Fibroblast of skin of right quadriceps (primary cell): ENCODE results near the gene FLT1.

ENCODE experiments used
- DNase-seq: peaks from one replicate; pipeline ENCODE4 v3.0.0-alpha.2; 2013

FLT1 gene

GRCh38 chr13:28306325-28306724, 188.6 kb downstream of the FLT1 start:
- DNase-seq: no peak

DNA sequence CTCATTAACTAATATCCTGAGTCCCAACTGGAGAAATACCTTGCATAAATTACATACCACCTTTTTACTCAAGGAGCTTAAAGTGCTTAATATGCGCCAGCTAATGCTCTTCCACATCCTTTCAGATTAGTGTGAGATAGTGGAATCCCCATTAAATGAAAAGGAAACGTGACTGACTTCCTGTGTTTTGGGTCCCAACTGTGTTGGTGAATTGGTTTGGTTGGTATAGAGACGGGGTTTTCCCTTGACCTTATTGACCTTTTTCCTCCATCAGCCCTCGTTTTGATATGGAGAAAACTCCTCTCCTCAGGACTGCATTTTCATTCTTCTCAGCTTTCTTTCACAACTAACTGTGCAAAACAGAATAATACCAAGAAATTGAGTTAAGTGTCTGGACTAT, 193.1 kb downstream of the FLT1 start:
- no peak for DNase-seq

DNA sequence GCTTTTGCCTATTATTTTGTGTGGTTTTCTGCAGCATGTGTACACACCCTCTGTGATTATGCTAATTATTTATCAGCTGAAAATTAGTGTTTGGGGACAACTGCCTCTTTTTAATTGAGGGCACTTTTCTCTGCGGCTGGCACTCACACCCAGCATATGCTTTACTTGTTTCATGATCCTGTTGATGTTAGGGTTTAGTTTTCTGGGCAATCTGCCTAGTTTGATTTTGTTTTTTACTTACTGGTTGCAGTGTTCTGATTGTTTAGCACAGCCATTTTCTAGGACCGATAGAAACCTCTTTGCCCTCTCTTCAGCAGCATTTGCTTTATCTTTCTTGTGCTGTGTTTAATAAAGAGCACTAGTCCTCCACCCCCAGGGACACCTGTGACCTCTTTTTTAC, 195.0 kb downstream of the FLT1 start:
- no peak for DNase-seq

DNA sequence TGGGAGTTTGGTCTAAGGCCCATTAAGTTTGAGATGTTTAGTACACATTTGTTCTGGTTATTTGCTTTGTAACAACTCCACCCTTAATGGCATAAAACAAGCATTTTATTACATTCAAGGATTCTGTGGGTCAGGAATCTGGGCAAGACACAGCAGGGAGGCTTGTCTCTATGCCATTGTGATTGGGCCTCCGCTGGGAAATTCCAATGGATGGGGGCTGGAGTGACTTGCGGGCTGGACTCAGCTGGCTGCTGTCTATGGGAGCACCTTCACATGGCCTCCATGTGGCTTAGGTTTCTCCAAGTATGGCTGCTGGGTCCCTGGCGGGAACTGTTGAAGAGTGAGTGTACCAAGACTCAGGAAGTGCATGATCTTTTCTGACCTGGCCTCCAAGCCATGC, 197.6 kb downstream of the FLT1 start:
- peak; percentile 38 for DNase-seq

DNA sequence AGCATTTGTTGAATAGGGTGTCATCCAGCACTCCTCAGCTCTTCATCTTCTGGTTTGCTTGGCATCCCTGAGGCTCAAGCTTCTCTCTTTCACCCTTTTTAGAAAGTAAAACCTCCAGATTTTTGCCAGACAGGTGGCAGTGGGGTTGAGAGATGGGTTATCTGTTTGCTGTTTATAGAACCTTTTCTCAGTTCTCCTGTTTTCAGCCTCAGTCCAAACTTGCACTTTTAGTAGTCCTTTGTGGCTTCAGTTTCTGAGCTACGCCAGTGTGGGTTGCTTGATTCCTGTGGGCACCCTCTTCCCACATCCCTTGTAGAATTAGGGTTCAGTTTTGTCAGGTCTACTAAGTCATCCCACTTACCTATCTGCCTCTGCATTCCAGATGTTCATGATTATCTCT, 208.7 kb downstream of the FLT1 start:
- no peak for DNase-seq

GRCh38 chr13:28283600-28283999, 211.3 kb downstream of the FLT1 start:
- DNase-seq: no peak

GRCh38 chr13:28282451-28282850, 212.5 kb downstream of the FLT1 start:
- DNase-seq: no peak

GRCh38 chr13:28273919-28274318, 221.0 kb downstream of the FLT1 start:
- peak; percentile 4 for DNase-seq

- no peak for DNase-seq
Observed at GRCh38 chr13:28271056-28271840, 223.7 kb downstream of the FLT1 start.

- DNase-seq: no peak
Observed at GRCh38 chr13:28268800-28269223, 226.1 kb downstream of the FLT1 start.

DNA sequence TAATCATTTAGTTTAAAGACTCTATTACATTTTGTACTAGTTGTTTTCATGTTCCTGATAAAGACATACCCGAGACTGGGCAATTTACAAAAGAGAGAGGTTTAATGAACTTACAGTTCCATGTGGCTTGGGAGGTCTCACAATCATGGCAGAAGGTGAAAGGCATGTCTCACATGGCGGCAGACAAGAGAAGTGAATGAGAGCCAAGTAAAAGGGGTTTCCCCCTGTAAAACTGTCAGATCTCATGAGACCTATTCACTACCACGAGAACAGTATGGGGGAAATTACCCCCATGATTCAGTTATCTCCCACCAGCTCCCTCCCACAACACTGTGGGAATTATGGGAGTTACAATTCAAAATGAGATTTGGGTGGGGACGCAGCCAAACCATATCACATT, 227.4 kb downstream of the FLT1 start:
- DNase-seq: no peak

GRCh38 chr13:28258417-28258816, 236.5 kb downstream of the FLT1 start:
- DNase-seq: no peak

- no peak for DNase-seq
Observed at GRCh38 chr13:28257305-28257704, 237.6 kb downstream of the FLT1 start.

DNA sequence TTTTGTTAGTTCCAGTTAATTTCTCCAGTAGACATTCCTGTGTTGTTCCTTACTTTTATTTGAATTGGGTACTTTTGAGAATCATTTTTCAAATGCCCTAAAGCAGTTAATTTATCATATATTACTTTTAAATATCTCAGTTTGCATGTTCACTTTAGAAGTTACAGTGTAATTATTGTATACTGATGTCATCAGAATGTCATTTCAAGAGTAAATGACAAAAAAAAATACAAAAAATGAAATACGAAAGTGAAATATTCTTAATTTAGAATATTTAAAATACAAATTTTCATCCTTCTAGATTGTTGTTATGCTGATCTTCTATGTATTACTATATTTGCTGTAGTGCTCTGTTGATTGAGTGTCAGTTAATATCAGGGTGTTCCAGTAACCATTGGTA, 242.4 kb downstream of the FLT1 start:
- no peak for DNase-seq

DNA sequence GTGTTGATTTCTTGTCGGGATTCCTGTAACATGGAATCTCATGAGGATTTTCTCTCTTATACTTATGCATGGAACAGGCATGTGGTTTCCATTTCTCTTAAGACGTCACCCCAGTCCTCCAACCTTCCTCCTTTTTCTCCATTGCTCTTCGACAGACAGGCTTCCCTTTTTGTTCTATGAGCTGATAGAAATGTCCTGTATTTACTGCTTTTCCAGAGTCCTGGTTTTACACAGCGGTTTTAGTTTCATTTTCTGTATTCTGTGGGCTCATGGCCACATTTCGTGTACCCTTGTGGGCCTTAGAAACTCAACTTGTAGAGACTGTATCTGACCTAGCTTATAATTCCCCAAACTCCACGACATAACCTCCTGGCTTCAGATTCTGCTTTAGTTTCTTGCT, 243.5 kb downstream of the FLT1 start:
- DNase-seq: no peak

GRCh38 chr13:28250542-28250941, 244.4 kb downstream of the FLT1 start:
- no peak for DNase-seq
